Calu3 (cell line): ENCODE data around the gene PPBP. TPM values are rescaled to one million over a fixed set of nuclear protein-coding genes. Genes with fewer than 3 reads are reported as not detected.

Source experiments
- BruUV-seq: library from RNA; stranded (reverse); fragments of 400-500 nt; replicated peaks from 2 replicates; lab custom pipeline; 2021; lab: Mats Ljungman, UMichigan
- CTCF ChIA-PET: fragments of 300-600 bp; sonication (Branson Sonifier 250); formaldehyde crosslinking; loops from one replicate; lab custom pipeline; 2022; ENCODE audit warnings: antibody characterized with exemption; lab: Charles Lee
- DNase-seq: peaks from one replicate; pipeline ENCODE4 v3.0.0; 2022
- H3K27ac Mint-ChIP-seq: one replicate; pipeline ENCODE4 v1.8.0; 2022; ENCODE audit warnings: mixed read lengths; ENCODE audit not compliant: unreplicated experiment
- H3K27me3 Mint-ChIP-seq: one replicate; pipeline ENCODE4 v1.8.0; 2022; ENCODE audit warnings: mixed read lengths; ENCODE audit not compliant: unreplicated experiment
- H3K36me3 Mint-ChIP-seq: one replicate; pipeline ENCODE4 v1.8.0; 2022; ENCODE audit warnings: mild to moderate bottlenecking, moderate library complexity, mixed read lengths; ENCODE audit not compliant: insufficient read depth, unreplicated experiment
- H3K4me1 Mint-ChIP-seq: one replicate; pipeline ENCODE4 v1.8.0; 2022; ENCODE audit warnings: mild to moderate bottlenecking, low read depth, mixed read lengths; ENCODE audit not compliant: unreplicated experiment
- H3K4me3 Mint-ChIP-seq: one replicate; pipeline ENCODE4 v1.8.0; 2022; ENCODE audit warnings: mild to moderate bottlenecking, low read depth, moderate library complexity, mixed read lengths; ENCODE audit not compliant: unreplicated experiment
- H3K9me3 Mint-ChIP-seq: one replicate; pipeline ENCODE4 v1.8.0; 2022; ENCODE audit warnings: low read depth, mixed read lengths; ENCODE audit not compliant: unreplicated experiment
- CTCF ChIP-seq: fragments of 200-600 bp; IDR thresholded peaks from one replicate; pipeline ENCODE4 v1.8.0; 2022; ENCODE audit warnings: antibody characterized with exemption; ENCODE audit not compliant: unreplicated experiment
- intact Hi-C: fragments of 100-400 bp; cut with micrococcal nuclease; formaldehyde crosslinking; loops from one replicate; pipeline ENCODE4 v1.10.0; 2022; ENCODE audit not compliant: unreplicated experiment
- total RNA-seq: library from RNA; stranded (reverse); gene quantifications from 2 replicates; pipeline ENCODE4 v1.2.3, GENCODE V29; 2022

Gene PPBP
- total RNA-seq, 1 experiment from 2014 or later = not detected

- no peak for TF ChIP-seq CTCF
- Mint-ChIP-seq H3K36me3 (peaks cover 22% of the 10 kb centered on the region), H3K27me3 (no peaks in the 10 kb centered on the region), H3K4me3 (no peak overlapping the region), H3K27ac (no peak overlapping the region), H3K4me1 (peaks cover 24% of the 10 kb centered on the region), H3K9me3 (no peaks in the 10 kb centered on the region)
- intact Hi-C loops = loop anchor here (5.0 to 10.0 kb wide), 2 partner anchors 49 to 116 kb away; no protein-coding TSS in a partner anchor
- CTCF ChIA-PET = no interaction called here
- no TSS peak for BruUV-seq
- DNase-seq = no peak
Observed at GRCh38 chr4:73990988-73991741, 3.2 kb upstream of the PPBP start.

- H3K4me3 Mint-ChIP-seq = no peak overlapping the region
- BruUV-seq = no TSS peak
- no peaks in the 10 kb centered on the region for H3K9me3 Mint-ChIP-seq
- DNase-seq = no peak
- intact Hi-C loops = loop anchor here (5.0 to 10.0 kb wide), 2 partner anchors 48 to 115 kb away; no protein-coding TSS in a partner anchor
- no peaks in the 10 kb centered on the region for H3K27me3 Mint-ChIP-seq
- no peak for TF ChIP-seq CTCF
- CTCF ChIA-PET = no interaction called here
- peaks cover 18% of the 10 kb centered on the region for H3K4me1 Mint-ChIP-seq
- peaks cover 11% of the 10 kb centered on the region for H3K36me3 Mint-ChIP-seq
- no peak overlapping the region for H3K27ac Mint-ChIP-seq
Observed at GRCh38 chr4:73989928-73990327, 1.9 kb upstream of the PPBP start.

- TF ChIP-seq CTCF = no peak
- H3K4me3 Mint-ChIP-seq = no peak overlapping the region
- CTCF ChIA-PET = no interaction called here
- H3K36me3 Mint-ChIP-seq = peaks cover 2% of the 10 kb centered on the region
- intact Hi-C loops = no loop called here
- BruUV-seq = no TSS peak
- H3K27me3 Mint-ChIP-seq = no peaks in the 10 kb centered on the region
- no peaks in the 10 kb centered on the region for H3K9me3 Mint-ChIP-seq
- H3K4me1 Mint-ChIP-seq = peaks cover 9% of the 10 kb centered on the region
- DNase-seq = no peak
- no peak overlapping the region for H3K27ac Mint-ChIP-seq
Observed at GRCh38 chr4:73989031-73989430, 1.0 kb upstream of the PPBP start.

- intact Hi-C loops = no loop called here
- Mint-ChIP-seq H3K27ac (no peak overlapping the region), H3K36me3 (no peaks in the 10 kb centered on the region), H3K27me3 (no peaks in the 10 kb centered on the region), H3K9me3 (no peaks in the 10 kb centered on the region), H3K4me3 (no peak overlapping the region), H3K4me1 (peaks cover 22% of the 10 kb centered on the region)
- TF ChIP-seq CTCF = no peak
- CTCF ChIA-PET = no interaction called here
- no TSS peak for BruUV-seq
- DNase-seq = no peak
Observed at GRCh38 chr4:73985528-73985852, 2.5 kb downstream of the PPBP start.
